HepG2 (cell line): Measurements from ENCODE around the gene AK3. TPM values are rescaled to one million over a fixed set of nuclear protein-coding genes. Genes with fewer than 3 reads are reported as not detected.

Source experiments
- ASH2L ChIP-seq: fragments of 300-600, 200-600 bp; sonication (generic); IDR thresholded peaks from 2 replicates; pipeline ENCODE4 v1.7.0; 2017; ENCODE audit warnings: low read depth, mild to moderate bottlenecking, moderate library complexity, mixed read lengths, low read length; ENCODE audit not compliant: insufficient read length
- EP300 ChIP-seq, 3 experiments: sonication (generic) in 1 of 3; formaldehyde crosslinking in 1 of 3; IDR thresholded peaks; 2 replicates each; pipeline versions ENCODE4 v1.5.1 to v1.6.1; 2011 to 2020; ENCODE audit warnings: low read depth in 2 of 3, low read length in 2 of 3, borderline replicate concordance in 1 of 3, improper control_type of control experiment in 1 of 3, mild to moderate bottlenecking in 1 of 3, missing genetic modification reagents in 1 of 3, moderate library complexity in 1 of 3
- GABPA ChIP-seq, 2 experiments: IDR thresholded peaks; 2 replicates each; pipeline ENCODE4 v1.6.1; 2011 to 2016; ENCODE audit warnings: low read depth in 2 of 2, low read length in 1 of 2, missing biosample characterization in 1 of 2, missing genetic modification characterization in 1 of 2
- KAT2B ChIP-seq: fragments of 150-350 bp; IDR thresholded peaks from 2 replicates; pipeline ENCODE4 v1.6.1; 2014; ENCODE audit warnings: low read depth, low read length, borderline replicate concordance
- KDM2A ChIP-seq: sonication (generic); formaldehyde crosslinking; IDR thresholded peaks from 2 replicates; pipeline ENCODE4 v1.4.0; 2020; ENCODE audit warnings: low read depth, missing genetic modification reagents, borderline replicate concordance
- KMT2B ChIP-seq: IDR thresholded peaks from 2 replicates; pipeline ENCODE4 v1.6.1; 2016; ENCODE audit warnings: missing genetic modification reagents, missing compliant biosample characterization
- MBNL3 ChIP-seq: fragments of 250-450 bp; sonication (Bioruptor Pico); conservative IDR thresholded peaks from 2 replicates; pipeline ENCODE4 v1.8.0; 2022; ENCODE audit warnings: mild to moderate bottlenecking, inconsistent platforms
- MTF1 ChIP-seq: sonication (generic); formaldehyde crosslinking; IDR thresholded peaks from 2 replicates; pipeline ENCODE4 v1.5.0; 2020; ENCODE audit warnings: missing genetic modification reagents
- MTF2 ChIP-seq: sonication (generic); formaldehyde crosslinking; IDR thresholded peaks from 2 replicates; pipeline ENCODE4 v1.5.0; 2020; ENCODE audit warnings: missing genetic modification reagents, borderline replicate concordance
- MXI1 ChIP-seq: IDR thresholded peaks from 3 replicates; pipeline ENCODE4 v1.6.1; 2012; ENCODE audit warnings: low read depth, low read length, inconsistent platforms, borderline replicate concordance
- SCMH1 ChIP-seq: sonication (generic); formaldehyde crosslinking; IDR thresholded peaks from 2 replicates; pipeline ENCODE4 v1.9.0; 2021; ENCODE audit warnings: missing genetic modification reagents, mild to moderate bottlenecking, borderline replicate concordance
- SUZ12 ChIP-seq: fragments of 150-350 bp; IDR thresholded peaks from 2 replicates; pipeline ENCODE4 v1.6.1; 2014; ENCODE audit warnings: low read depth, low read length
- TEAD3 ChIP-seq: optimal IDR thresholded peaks from 2 replicates; pipeline ENCODE3; 2016; ENCODE audit warnings: borderline replicate concordance
- ZBTB7A ChIP-seq: sonication (generic); formaldehyde crosslinking; IDR thresholded peaks from 2 replicates; pipeline ENCODE4 v1.8.0; 2022; ENCODE audit warnings: mild to moderate bottlenecking, missing genetic modification reagents
- ZMYM2 ChIP-seq: sonication (generic); formaldehyde crosslinking; IDR thresholded peaks from 2 replicates; pipeline ENCODE4 v1.8.0; 2022; ENCODE audit warnings: mild to moderate bottlenecking, missing genetic modification reagents
- ZNF337 ChIP-seq: sonication (generic); formaldehyde crosslinking; IDR thresholded peaks from 2 replicates; pipeline ENCODE4 v1.5.1; 2020; ENCODE audit warnings: missing genetic modification reagents, low read depth, mild to moderate bottlenecking, borderline replicate concordance
- ZNF510 ChIP-seq: sonication (generic); formaldehyde crosslinking; IDR thresholded peaks from 2 replicates; pipeline ENCODE4 v1.4.0; 2020; ENCODE audit warnings: low read depth, mild to moderate bottlenecking, missing genetic modification reagents
- ZNF564 ChIP-seq: sonication (generic); formaldehyde crosslinking; IDR thresholded peaks from 2 replicates; pipeline ENCODE4 v1.8.1; 2023; ENCODE audit warnings: mild to moderate bottlenecking, missing genetic modification reagents
- polyA plus RNA-seq, 8 experiments: library from polyadenylated mRNA; depleted of rRNA in 3 of 8; stranded (reverse) in 7 of 8; unstranded in 1 of 8; fragments of >200 nt; fragmentation: Illumina TruSeq in 4 of 8; extraction: Trizol in 4 of 8; gene quantifications; 2 replicates each; pipeline versions ENCODE4 v1.2.1 to v1.2.3, GENCODE V29; 2011 to 2016; ENCODE audit warnings: low read depth in 4 of 8, missing spikeins in 1 of 8, mixed read lengths in 1 of 8; ENCODE audit not compliant: insufficient read depth in 1 of 8
- total RNA-seq, 5 experiments: library from RNA; depleted of rRNA; stranded (reverse); fragments of >200 nt; fragmentation: Illumina TruSeq; extraction: Trizol; gene quantifications; 2 replicates each; pipeline ENCODE4 v1.2.3, GENCODE V29; 2016; ENCODE audit warnings: low read depth in 1 of 5
- TF ChIP-seq, protein P1 (sequence below): sonication (generic); formaldehyde crosslinking; IDR thresholded peaks from 2 replicates; pipeline ENCODE4 v1.4.0; 2020; ENCODE audit warnings: missing genetic modification reagents; ENCODE audit errors: not compliant biosample characterization
- TF ChIP-seq, protein P2 (sequence below): IDR thresholded peaks from 2 replicates; pipeline ENCODE4 v1.6.1; 2016
- TF ChIP-seq, protein P3 (sequence below): IDR thresholded peaks from 2 replicates; pipeline ENCODE4 v1.6.1; 2016; ENCODE audit warnings: missing genetic modification reagents, missing compliant biosample characterization
- TF ChIP-seq, protein P4 (sequence below): sonication (generic); formaldehyde crosslinking; IDR thresholded peaks from 2 replicates; pipeline ENCODE4 v1.5.0; 2020; ENCODE audit warnings: missing genetic modification reagents
- TF ChIP-seq, protein P5 (sequence below): sonication (generic); formaldehyde crosslinking; IDR thresholded peaks from 2 replicates; pipeline ENCODE4 v1.4.0; 2020; ENCODE audit warnings: missing genetic modification reagents, borderline replicate concordance

The AK3 gene
- total and polyA plus RNA-seq, 2 of the 13 experiments (the other 11 are each of a cell fraction or from before 2014, with no cell fraction given): 76.8 to 109 TPM

DNA sequence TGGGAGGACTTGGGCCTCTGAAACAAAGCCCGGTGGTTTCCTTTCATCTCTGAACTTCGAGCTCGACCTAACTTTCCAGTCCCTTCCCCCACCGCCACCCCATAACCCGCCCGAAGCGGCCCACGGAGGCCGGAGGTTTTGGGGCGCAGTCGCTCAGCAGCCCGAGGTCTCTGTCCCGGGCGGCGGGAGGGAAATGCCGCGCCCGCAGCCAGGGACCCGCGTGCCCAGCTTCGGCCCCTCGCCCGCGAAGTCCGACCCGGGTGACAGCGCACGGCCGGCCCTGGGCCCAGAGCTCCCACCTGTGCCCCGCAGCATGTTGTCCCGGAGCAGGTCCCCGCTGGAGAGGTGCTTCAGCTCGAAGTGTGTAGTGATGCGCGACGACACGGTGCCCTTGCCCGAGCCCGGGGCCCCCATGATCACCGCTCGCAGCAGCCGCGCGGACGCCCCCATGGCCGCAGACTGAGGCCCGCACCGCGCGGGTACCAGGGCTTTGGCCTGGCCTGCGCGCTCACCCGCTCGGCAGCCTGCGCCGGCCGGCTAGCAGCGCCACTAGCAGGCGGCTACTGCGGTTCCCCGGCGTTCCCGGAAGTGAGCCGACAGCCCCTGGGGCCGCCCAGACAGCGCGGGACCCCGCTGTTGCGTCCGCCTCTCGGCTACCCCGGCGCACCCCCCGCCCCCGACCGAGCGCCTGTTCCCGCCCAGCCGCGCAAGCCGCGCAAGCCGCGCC lies at the start of gene AK3 (continued):
- peak in 1 of 2 experiments; percentile 50; a peak in 1 of 4 replicates for TF ChIP-seq EP300 (IDR thresholded peaks at IDR 0.05; ENCODE audit: low read depth in 2 of 2, low read length in 2 of 2)
- TF ChIP-seq EP300 (CRISPR knock-in tag; IDR thresholded peaks at IDR 0.05; ENCODE audit: borderline replicate concordance): no peak
- TF ChIP-seq KMT2B (CRISPR knock-in tag): peak; percentile 68
- no peak for TF ChIP-seq ZMYM2 (CRISPR knock-in tag)
- peak; percentile 80 for TF ChIP-seq ASH2L
- peak; percentile 43; the same call in 1 of the 2 replicates for TF ChIP-seq ZBTB7A (CRISPR knock-in tag)
- TF ChIP-seq, protein P1, sequence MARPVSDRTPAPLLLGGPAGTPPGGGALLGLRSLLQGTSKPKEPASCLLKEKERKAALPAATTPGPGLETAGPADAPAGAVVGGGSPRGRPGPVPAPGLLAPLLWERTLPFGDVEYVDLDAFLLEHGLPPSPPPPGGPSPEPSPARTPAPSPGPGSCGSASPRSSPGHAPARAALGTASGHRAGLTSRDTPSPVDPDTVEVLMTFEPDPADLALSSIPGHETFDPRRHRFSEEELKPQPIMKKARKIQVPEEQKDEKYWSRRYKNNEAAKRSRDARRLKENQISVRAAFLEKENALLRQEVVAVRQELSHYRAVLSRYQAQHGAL (CRISPR knock-in tag): peak; percentile 41
- TF ChIP-seq SUZ12: no peak
- TF ChIP-seq TEAD3: peak; percentile 29
- TF ChIP-seq, protein P2, sequence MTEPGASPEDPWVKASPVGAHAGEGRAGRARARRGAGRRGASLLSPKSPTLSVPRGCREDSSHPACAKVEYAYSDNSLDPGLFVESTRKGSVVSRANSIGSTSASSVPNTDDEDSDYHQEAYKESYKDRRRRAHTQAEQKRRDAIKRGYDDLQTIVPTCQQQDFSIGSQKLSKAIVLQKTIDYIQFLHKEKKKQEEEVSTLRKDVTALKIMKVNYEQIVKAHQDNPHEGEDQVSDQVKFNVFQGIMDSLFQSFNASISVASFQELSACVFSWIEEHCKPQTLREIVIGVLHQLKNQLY (CRISPR knock-in tag): no peak
- peak; percentile 80 for TF ChIP-seq KDM2A
- peak; percentile 57 for TF ChIP-seq GABPA (IDR thresholded peaks at IDR 0.05; ENCODE audit: low read depth, low read length)
- TF ChIP-seq GABPA (CRISPR knock-in tag; IDR thresholded peaks at IDR 0.05; ENCODE audit: low read depth): peak; percentile 67
- TF ChIP-seq, protein P3, sequence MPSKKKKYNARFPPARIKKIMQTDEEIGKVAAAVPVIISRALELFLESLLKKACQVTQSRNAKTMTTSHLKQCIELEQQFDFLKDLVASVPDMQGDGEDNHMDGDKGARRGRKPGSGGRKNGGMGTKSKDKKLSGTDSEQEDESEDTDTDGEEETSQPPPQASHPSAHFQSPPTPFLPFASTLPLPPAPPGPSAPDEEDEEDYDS (CRISPR knock-in tag): no peak
- TF ChIP-seq, protein P4, sequence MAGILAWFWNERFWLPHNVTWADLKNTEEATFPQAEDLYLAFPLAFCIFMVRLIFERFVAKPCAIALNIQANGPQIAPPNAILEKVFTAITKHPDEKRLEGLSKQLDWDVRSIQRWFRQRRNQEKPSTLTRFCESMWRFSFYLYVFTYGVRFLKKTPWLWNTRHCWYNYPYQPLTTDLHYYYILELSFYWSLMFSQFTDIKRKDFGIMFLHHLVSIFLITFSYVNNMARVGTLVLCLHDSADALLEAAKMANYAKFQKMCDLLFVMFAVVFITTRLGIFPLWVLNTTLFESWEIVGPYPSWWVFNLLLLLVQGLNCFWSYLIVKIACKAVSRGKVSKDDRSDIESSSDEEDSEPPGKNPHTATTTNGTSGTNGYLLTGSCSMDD (CRISPR knock-in tag): peak; percentile 87; the same call in 1 of the 2 replicates
- TF ChIP-seq MTF1: 0 out of 2 replicates have a peak, but pooled peaks have one; percentile 17
- no peak for TF ChIP-seq MBNL3 (CRISPR knock-in tag)
- TF ChIP-seq ZNF564 (CRISPR knock-in tag): peak; percentile 63; the same call in 1 of the 2 replicates
- no peak for TF ChIP-seq ZNF510
- TF ChIP-seq, protein P5, sequence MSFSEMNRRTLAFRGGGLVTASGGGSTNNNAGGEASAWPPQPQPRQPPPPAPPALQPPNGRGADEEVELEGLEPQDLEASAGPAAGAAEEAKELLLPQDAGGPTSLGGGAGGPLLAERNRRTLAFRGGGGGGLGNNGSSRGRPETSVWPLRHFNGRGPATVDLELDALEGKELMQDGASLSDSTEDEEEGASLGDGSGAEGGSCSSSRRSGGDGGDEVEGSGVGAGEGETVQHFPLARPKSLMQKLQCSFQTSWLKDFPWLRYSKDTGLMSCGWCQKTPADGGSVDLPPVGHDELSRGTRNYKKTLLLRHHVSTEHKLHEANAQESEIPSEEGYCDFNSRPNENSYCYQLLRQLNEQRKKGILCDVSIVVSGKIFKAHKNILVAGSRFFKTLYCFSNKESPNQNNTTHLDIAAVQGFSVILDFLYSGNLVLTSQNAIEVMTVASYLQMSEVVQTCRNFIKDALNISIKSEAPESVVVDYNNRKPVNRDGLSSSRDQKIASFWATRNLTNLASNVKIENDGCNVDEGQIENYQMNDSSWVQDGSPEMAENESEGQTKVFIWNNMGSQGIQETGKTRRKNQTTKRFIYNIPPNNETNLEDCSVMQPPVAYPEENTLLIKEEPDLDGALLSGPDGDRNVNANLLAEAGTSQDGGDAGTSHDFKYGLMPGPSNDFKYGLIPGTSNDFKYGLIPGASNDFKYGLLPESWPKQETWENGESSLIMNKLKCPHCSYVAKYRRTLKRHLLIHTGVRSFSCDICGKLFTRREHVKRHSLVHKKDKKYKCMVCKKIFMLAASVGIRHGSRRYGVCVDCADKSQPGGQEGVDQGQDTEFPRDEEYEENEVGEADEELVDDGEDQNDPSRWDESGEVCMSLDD (CRISPR knock-in tag): peak; percentile 95
- no peak for TF ChIP-seq SCMH1 (CRISPR knock-in tag)
- TF ChIP-seq ZNF337 (CRISPR knock-in tag): no peak
- TF ChIP-seq KAT2B: no peak
- peak; percentile 80; the same call in 2 of the 3 replicates for TF ChIP-seq MXI1
- no peak; the same call in 1 of the 2 replicates for TF ChIP-seq MTF2 (CRISPR knock-in tag)
